ENCODE measurements around the gene KCNIP4. TPM values are rescaled to one million over a fixed set of nuclear protein-coding genes. Genes with fewer than 3 reads are reported as not detected.

Gene KCNIP4
- total and polyA plus RNA-seq, 2 donors (not counting 3 experiments of a cell fraction or from before 2014, with no cell fraction given), result not detected

- H3K79me2 ChIP-seq (ENCODE audit: control insufficient read depth, insufficient read depth, low read length), result no peaks in the 10 kb centered on the region
- peaks cover 18% of the 10 kb centered on the region for H3K4me1 ChIP-seq (ENCODE audit: control insufficient read depth, extremely low read depth, insufficient read depth, low read length)
- peak overlapping the region; percentile 80 for H3K27ac ChIP-seq (ENCODE audit: insufficient read depth, low read depth, low read length)
- FAIRE-seq, result peak; percentile 86
- CTCF ChIA-PET, result interaction anchor here (0.8 to 1.8 kb wide), 3 partner anchors 10 to 335 kb away, joined by 3 to 7 read pairs (median 4); no protein-coding TSS in a partner anchor
- no peaks in the 10 kb centered on the region for H3K27me3 ChIP-seq (ENCODE audit: control insufficient read depth in 2 of 2, insufficient read depth in 2 of 2, low read length in 2 of 2)
- DNase-seq (ENCODE audit: low read depth, low spot score), result peak; percentile 85
- H3K9ac ChIP-seq (replicated peaks; ENCODE audit: extremely low read depth, insufficient read depth, low read length), result peak overlapping the region; percentile 17
- no peak overlapping the region for H2AFZ ChIP-seq (ENCODE audit: low read depth, low read length)
- POLR2A ChIA-PET, result interaction anchor here (0.7 kb wide), 1 partner anchor 375 kb away, joined by 5 read pairs; no protein-coding TSS in a partner anchor
- peaks cover 3% of the 10 kb centered on the region for H3K9me3 ChIP-seq (replicated peaks; ENCODE audit: control insufficient read depth, insufficient read depth, low read length)
- intact Hi-C loops (cut with micrococcal nuclease) (loop anchor here (1.0 to 10.0 kb wide), 5 partner anchors 61 to 428 kb away; no protein-coding TSS in a partner anchor), dilution Hi-C loops (cut with MboI; ENCODE audit: extremely low pct_ligation_motif_present, low sequenced_read_pairs) (no loop called here)
- no peak overlapping the region for H3K4me3 ChIP-seq (replicated peaks in 1 of 3; ENCODE audit: insufficient read depth in 1 of 3, low read depth in 1 of 3, low read length in 3 of 3)
- no TSS peak for BruUV-seq (replicated peaks)
- no peaks in the 10 kb centered on the region for H3K36me3 ChIP-seq (ENCODE audit: control insufficient read depth in 2 of 2, extremely low read depth in 1 of 2, insufficient read depth in 2 of 2, low read length in 2 of 2)
- TF ChIP-seq EZH2 (IDR thresholded peaks at IDR 0.05; ENCODE audit: borderline replicate concordance, low read depth, low read length, severe bottlenecking) (no peak), GATA2 (IDR thresholded peaks at IDR 0.05; ENCODE audit: insufficient read depth, insufficient read length, low read depth, low read length) (peak; percentile 87), JUN (IDR thresholded peaks at IDR 0.05; ENCODE audit: borderline replicate concordance, insufficient read depth, insufficient read length, low read depth) (peak; percentile 75), FOS (IDR thresholded peaks at IDR 0.05; ENCODE audit: borderline replicate concordance, insufficient read depth, low read length) (peak; percentile 93), POLR2AphosphoS5 (IDR thresholded peaks at IDR 0.05; ENCODE audit: insufficient read depth, low read depth, low read length) (peak; percentile 74), MYC (IDR thresholded peaks at IDR 0.05; ENCODE audit: low read depth, low read length) (no peak), POLR2A (IDR thresholded peaks at IDR 0.05; ENCODE audit: low read depth, low read length) (peak; percentile 60)
- H3K4me2 ChIP-seq (ENCODE audit: insufficient read depth, low read length), result peak overlapping the region; percentile 31
- no peaks in the 10 kb centered on the region for H3K9me1 ChIP-seq (replicated peaks; ENCODE audit: control insufficient read depth, extremely low read depth, insufficient read depth, low read length)
- no peaks in the 10 kb centered on the region for H4K20me1 ChIP-seq (replicated peaks; ENCODE audit: control insufficient read depth, extremely low read depth, insufficient read depth, low read length)
Observed at GRCh38 chr4:20778896-20779295, 1169.7 kb downstream of the KCNIP4 start.

Measured in endothelial cell of umbilical vein (primary cell).